SK-N-SH (cell line): Measurements from ENCODE around the gene GDPD3. TPM values are rescaled to one million over a fixed set of nuclear protein-coding genes. Genes with fewer than 3 reads are reported as not detected.

ENCODE experiments used
- CTCF ChIA-PET: fragments of 300-600, 350-600 bp; formaldehyde crosslinking; extraction: SDS; loops from one replicate; lab custom pipeline; 2021; lab: Yijun Ruan, JAX
- POLR2A ChIA-PET: fragments of 350-600 bp; sonication (Branson Sonifier 250); formaldehyde crosslinking; extraction: SDS; loops from one replicate; lab custom pipeline; 2020; ENCODE audit warnings: antibody characterized with exemption, inconsistent platforms; lab: Yijun Ruan, JAX
- DNase-seq: peaks from one replicate; pipeline ENCODE4 v3.0.0; 2012
- H2AFZ ChIP-seq: fragments of 200-600 bp; sonication (generic); 2 replicates; pipeline ENCODE4 v1.8.1; 2016; ENCODE audit warnings: antibody characterized with exemption, mild to moderate bottlenecking, low read depth
- H3F3A ChIP-seq: fragments of 200-600 bp; sonication (generic); replicated peaks from 2 replicates; pipeline ENCODE3; 2016; ENCODE audit warnings: antibody characterized with exemption, mild to moderate bottlenecking; ENCODE audit not compliant: insufficient read depth
- H3K27ac ChIP-seq, 2 experiments: fragments of 200-500 bp in 1 of 2; fragments of 200-600 bp in 1 of 2; sonication (Bioruptor generic) in 1 of 2; sonication (generic), shearing (Covaris generic) in 1 of 2; 2 replicates each; pipeline versions ENCODE4 v1.5.1 to v1.6.1; 2014 to 2016; ENCODE audit warnings: low read depth in 2 of 2, inconsistent platforms in 1 of 2, low read length in 1 of 2, mild to moderate bottlenecking in 1 of 2, mixed read lengths in 1 of 2
- H3K27me3 ChIP-seq: fragments of 200-600 bp; sonication (generic), shearing (Covaris generic); 2 replicates; pipeline ENCODE4 v1.6.1; 2016; ENCODE audit warnings: mixed run types; ENCODE audit not compliant: insufficient read depth
- H3K36me3 ChIP-seq, 2 experiments: fragments of 200-500 bp in 1 of 2; fragments of 200-600 bp in 1 of 2; sonication (Bioruptor generic) in 1 of 2; sonication (generic) in 1 of 2; replicated peaks in 1 of 2; 2 replicates each; pipeline versions ENCODE3 to v1.5.1; 2014 to 2016; ENCODE audit warnings: low read length in 1 of 2, mild to moderate bottlenecking in 1 of 2; ENCODE audit not compliant: insufficient read depth in 2 of 2, control insufficient read depth in 1 of 2
- H3K4me1 ChIP-seq, 2 experiments: fragments of 200-500 bp in 1 of 2; fragments of 200-600 bp in 1 of 2; sonication (Bioruptor generic) in 1 of 2; sonication (generic), shearing (Covaris generic) in 1 of 2; 2 replicates each; pipeline versions ENCODE4 v1.5.1 to v1.6.1; 2014 to 2016; ENCODE audit warnings: low read depth in 1 of 2, low read length in 1 of 2, mixed run types in 1 of 2; ENCODE audit not compliant: insufficient read depth in 2 of 2, control insufficient read depth in 1 of 2
- H3K4me2 ChIP-seq: fragments of 200-600 bp; sonication (generic), shearing (Covaris generic); 2 replicates; pipeline ENCODE4 v1.6.1; 2017; ENCODE audit warnings: mixed run types
- H3K4me3 ChIP-seq, 2 experiments: fragments of 200-500 bp in 1 of 2; fragments of 200-600 bp in 1 of 2; sonication (Bioruptor generic) in 1 of 2; sonication (generic), shearing (Covaris generic) in 1 of 2; 2 replicates each; pipeline versions ENCODE4 v1.5.1 to v1.8.1; 2014 to 2016; ENCODE audit warnings: low read depth in 2 of 2, inconsistent platforms in 1 of 2, low read length in 1 of 2, mild to moderate bottlenecking in 1 of 2, mixed read lengths in 1 of 2, moderate library complexity in 1 of 2
- H3K79me2 ChIP-seq: fragments of 200-600 bp; sonication (generic); 2 replicates; pipeline ENCODE4 v1.8.1; 2017; ENCODE audit warnings: mild to moderate bottlenecking; ENCODE audit not compliant: insufficient read depth
- H3K9ac ChIP-seq: fragments of 200-600 bp; sonication (generic); 2 replicates; pipeline ENCODE4 v1.6.1; 2017; ENCODE audit warnings: mixed run types
- H3K9me2 ChIP-seq: fragments of 200-600 bp; sonication (generic); 2 replicates; pipeline ENCODE4 v1.6.1; 2017; ENCODE audit warnings: mixed run types
- H3K9me3 ChIP-seq: fragments of 200-600 bp; sonication (generic); 2 replicates; pipeline ENCODE4 v1.6.1; 2017; ENCODE audit warnings: mixed run types, mild to moderate bottlenecking, moderate library complexity
- H4K20me1 ChIP-seq: fragments of 200-600 bp; sonication (generic); 2 replicates; pipeline ENCODE4 v1.6.1; 2017; ENCODE audit warnings: mild to moderate bottlenecking, mixed run types; ENCODE audit not compliant: insufficient read depth
- CHD2 ChIP-seq: fragments of 150-350 bp; IDR thresholded peaks from 2 replicates; pipeline ENCODE4 v1.6.1; 2018; ENCODE audit warnings: low read length; ENCODE audit not compliant: partially characterized antibody
- ELF1 ChIP-seq: IDR thresholded peaks from 2 replicates; pipeline ENCODE4 v1.4.0; 2012
- EP300 ChIP-seq, 2 experiments: IDR thresholded peaks; 2 replicates each; pipeline versions ENCODE4 v1.4.0 to v1.6.1; 2012; ENCODE audit warnings: borderline replicate concordance in 1 of 2, low read depth in 1 of 2, low read length in 1 of 2
- EZH2phosphoT487 ChIP-seq: fragments of 200-600 bp; sonication (generic); IDR thresholded peaks from 2 replicates; pipeline ENCODE4 v1.6.1; 2017; ENCODE audit warnings: low read depth, mixed run types, mild to moderate bottlenecking, antibody characterized with exemption, moderate library complexity, borderline replicate concordance
- FOSL2 ChIP-seq: IDR thresholded peaks from 2 replicates; pipeline ENCODE4 v1.4.0; 2012; ENCODE audit warnings: low read depth, mild to moderate bottlenecking, moderate library complexity, borderline replicate concordance
- FOXM1 ChIP-seq: IDR thresholded peaks from 2 replicates; pipeline ENCODE4 v1.4.0; 2012; ENCODE audit warnings: low read depth, mild to moderate bottlenecking
- MXI1 ChIP-seq: IDR thresholded peaks from 2 replicates; pipeline ENCODE4 v1.6.1; 2012; ENCODE audit warnings: mild to moderate bottlenecking, low read depth, low read length, improper control_type of control experiment
- NFIC ChIP-seq: IDR thresholded peaks from 2 replicates; pipeline ENCODE4 v1.4.0; 2012; ENCODE audit warnings: borderline replicate concordance
- PBX3 ChIP-seq: IDR thresholded peaks from 2 replicates; pipeline ENCODE4; 2012
- POLR2AphosphoS5 ChIP-seq: IDR thresholded peaks from 2 replicates; pipeline ENCODE4 v1.6.1; 2012; ENCODE audit warnings: low read depth, low read length
- RCOR1 ChIP-seq: fragments of 150-350 bp; IDR thresholded peaks from 2 replicates; pipeline ENCODE4 v1.6.1; 2017; ENCODE audit warnings: antibody characterized with exemption, low read length
- USF2 ChIP-seq: fragments of 150-350 bp; IDR thresholded peaks from 2 replicates; pipeline ENCODE4 v1.6.1; 2017; ENCODE audit warnings: antibody characterized with exemption, low read length, low read depth, borderline replicate concordance
- WGBS: methylation state at CpG from one replicate; pipeline ENCODE4 v1.1.6; 2017; ENCODE audit warnings: low lambda C conversion rate; 5-methylcytosine and 5-hydroxymethylcytosine counted together
- polyA plus RNA-seq, 3 experiments: library from polyadenylated mRNA; depleted of rRNA; stranded (reverse); fragments of >200 nt; gene quantifications; 2 replicates each; pipeline ENCODE4 v1.2.3, GENCODE V29; 2012

Gene GDPD3
- polyA plus RNA-seq, 1 of the 3 experiments (the other 2 are of a cell fraction), result 2.3 TPM

- TF ChIP-seq EP300 (IDR thresholded peaks at IDR 0.05; ENCODE audit: borderline replicate concordance in 1 of 2, low read depth in 1 of 2, low read length in 1 of 2) (peak; percentile 28 to 62; a peak in 2 of 4 replicates), RCOR1 (no peak), FOSL2 (peak; percentile 87), POLR2AphosphoS5 (peak; percentile 97), USF2 (no peak), PBX3 (peak; percentile 45), NFIC (peak; percentile 47; the same call in 1 of the 2 replicates), CHD2 (peak; percentile 62), FOXM1 (no peak), MXI1 (peak; percentile 69), EZH2phosphoT487 (no peak)
Measured at GRCh38 chr16:30065102-30065942, 48.0 kb downstream of the GDPD3 start, which contains the start of gene ALDOA (continued).

DNA sequence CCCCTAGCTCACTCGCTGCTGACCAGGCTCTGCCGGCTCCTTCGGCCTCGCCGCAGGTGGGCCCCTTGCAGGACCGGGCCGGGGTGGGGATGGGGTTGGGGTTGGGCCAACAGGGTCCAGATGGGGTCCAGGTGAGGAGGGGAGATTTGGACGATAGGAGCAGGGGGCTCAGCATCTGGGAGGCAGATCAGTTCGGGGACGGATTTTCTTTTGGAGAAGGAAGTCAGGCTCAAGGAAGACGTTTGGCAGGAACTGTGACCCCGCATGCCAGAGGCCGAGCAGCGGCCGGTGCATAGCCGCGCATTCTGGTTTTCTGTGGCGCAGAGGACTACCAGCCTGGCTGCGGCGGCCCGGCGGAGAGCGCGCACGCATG, 48.6 kb downstream of the GDPD3 start:
- Histone ChIP-seq H3K4me3 (peak overlapping the region; percentile 56 to 92), H3K9me3 (no peaks in the 10 kb centered on the region), H3F3A (peaks cover 33% of the 10 kb centered on the region), H3K27ac (peak overlapping the region; percentile 98 to 99), H3K36me3 (peaks cover 26 to 44% of the 10 kb centered on the region in 2 experiments), H2AFZ (no peak overlapping the region), H4K20me1 (peaks cover 37% of the 10 kb centered on the region), H3K9me2 (no peaks in the 10 kb centered on the region), H3K4me1 (peaks cover 37 to 45% of the 10 kb centered on the region in 2 experiments), H3K4me2 (peak overlapping the region; percentile 99), H3K79me2 (peaks cover 61% of the 10 kb centered on the region), H3K27me3 (no peaks in the 10 kb centered on the region), H3K9ac (peak overlapping the region; percentile 85)
- POLR2A ChIA-PET, result interaction anchor here (0.5 to 5.1 kb wide), 17 partner anchors 10 to 260 kb away, joined by 3 to 57 read pairs (median 4); partner anchors contain the start of genes DOC2A, KCTD13, PPP4C and TBX6
- CTCF ChIA-PET, result interaction anchor here (1.1 to 6.7 kb wide), 4 partner anchors 10 to 47 kb away, joined by 4 to 68 read pairs (median 14); partner anchors contain the start of gene TBX6
- no peak for TF ChIP-seq ELF1
- no peak for DNase-seq
- WGBS, result 0% methylated on average over 15 of the region's 25 CpGs
